Kidney tubule cell (primary cell): ENCODE results near the gene STAC3.

ENCODE experiments used
- DNase-seq: peaks from one replicate; pipeline ENCODE4 v3.0.0-alpha.2; 2018; ENCODE audit warnings: low spot score

STAC3 gene

DNA sequence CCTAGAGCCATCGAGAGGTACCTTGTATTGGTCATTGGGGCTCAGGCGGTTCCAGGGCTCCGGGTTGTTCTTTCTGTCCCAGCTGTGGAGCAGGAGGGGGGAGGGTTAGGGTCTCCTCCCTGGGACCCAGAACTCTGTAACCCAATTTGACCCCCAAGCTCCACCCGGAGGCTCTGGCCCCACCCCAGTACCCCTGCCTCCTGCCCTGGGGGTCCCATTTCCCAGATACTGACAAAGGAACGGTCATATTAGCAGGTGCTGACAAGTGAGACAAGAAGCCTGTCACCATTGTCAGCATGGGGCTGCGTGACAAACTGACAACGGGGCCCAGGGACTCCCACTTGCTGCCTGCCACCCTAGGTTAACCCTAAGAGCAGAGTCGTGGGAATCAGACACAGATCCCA lies 15.3 kb downstream of the STAC3 start:
- no peak for DNase-seq

GRCh38 chr12:57235017-57235727 lies 15.8 kb downstream of the STAC3 start:
- no peak for DNase-seq

DNA sequence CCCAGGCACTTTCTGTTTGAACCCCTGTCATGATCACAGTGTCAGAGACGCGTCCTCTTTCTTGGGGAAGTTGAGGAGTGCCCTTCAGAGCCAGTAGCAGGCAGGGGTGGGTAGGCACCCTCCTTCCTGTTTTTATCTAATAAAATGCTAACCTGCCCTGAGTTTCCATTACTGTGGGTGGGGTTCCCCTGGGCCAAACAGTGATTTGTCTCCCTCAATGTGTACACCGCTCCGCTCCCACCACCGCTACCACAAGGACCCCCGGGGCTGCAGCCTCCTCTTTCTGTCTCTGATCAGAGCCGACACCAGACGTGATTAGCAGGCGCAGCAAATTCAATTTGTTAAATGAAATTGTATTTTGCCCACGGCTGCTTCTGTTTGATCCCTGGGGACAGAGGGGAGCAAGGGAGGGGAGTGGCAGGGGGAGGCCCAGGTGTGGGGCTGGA lies 16.4 kb downstream of the STAC3 start:
- no peak for DNase-seq

- DNase-seq: no peak
Measured at GRCh38 chr12:57234233-57234570, 16.8 kb downstream of the STAC3 start.

DNA sequence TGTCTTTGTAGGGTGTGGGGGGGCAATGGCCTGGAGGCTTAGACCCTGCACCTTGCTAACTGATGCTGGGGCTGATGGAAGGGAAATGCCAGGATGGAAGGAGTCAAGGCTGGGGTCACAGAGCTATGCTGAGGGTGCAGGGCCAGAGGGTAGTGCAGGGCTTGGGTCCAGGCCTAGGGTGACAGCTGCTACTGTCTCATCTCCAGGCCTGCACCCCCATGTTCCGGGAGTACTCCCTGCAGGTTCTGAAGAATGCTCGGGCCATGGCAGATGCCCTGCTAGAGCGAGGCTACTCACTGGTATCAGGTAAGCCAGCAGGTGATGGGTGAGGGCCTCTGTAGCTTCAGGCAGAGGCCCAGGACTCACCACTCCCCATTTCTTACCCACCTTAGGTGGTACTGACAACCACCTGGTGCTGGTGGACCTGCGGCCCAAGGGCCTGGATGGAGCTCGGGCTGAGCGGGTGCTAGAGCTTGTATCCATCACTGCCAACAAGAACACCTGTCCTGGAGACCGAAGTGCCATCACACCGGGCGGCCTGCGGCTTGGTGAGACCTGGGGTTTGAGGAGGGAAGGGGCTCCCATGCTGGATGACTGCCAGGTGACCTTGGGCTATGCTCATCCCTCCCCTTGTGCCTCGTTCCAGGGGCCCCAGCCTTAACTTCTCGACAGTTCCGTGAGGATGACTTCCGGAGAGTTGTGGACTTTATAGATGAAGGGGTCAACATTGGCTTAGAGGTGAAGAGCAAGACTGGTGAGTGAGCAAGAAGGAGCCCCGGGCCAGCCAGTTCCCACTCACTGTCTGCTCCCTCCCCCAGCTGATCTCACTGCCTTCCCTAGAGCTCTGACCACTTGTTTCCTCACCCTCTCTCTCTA lies 17.4 kb downstream of the STAC3 start:
- DNase-seq: no peak

- no peak for DNase-seq
Measured at GRCh38 chr12:57232156-57232756, 18.7 kb downstream of the STAC3 start.

DNA sequence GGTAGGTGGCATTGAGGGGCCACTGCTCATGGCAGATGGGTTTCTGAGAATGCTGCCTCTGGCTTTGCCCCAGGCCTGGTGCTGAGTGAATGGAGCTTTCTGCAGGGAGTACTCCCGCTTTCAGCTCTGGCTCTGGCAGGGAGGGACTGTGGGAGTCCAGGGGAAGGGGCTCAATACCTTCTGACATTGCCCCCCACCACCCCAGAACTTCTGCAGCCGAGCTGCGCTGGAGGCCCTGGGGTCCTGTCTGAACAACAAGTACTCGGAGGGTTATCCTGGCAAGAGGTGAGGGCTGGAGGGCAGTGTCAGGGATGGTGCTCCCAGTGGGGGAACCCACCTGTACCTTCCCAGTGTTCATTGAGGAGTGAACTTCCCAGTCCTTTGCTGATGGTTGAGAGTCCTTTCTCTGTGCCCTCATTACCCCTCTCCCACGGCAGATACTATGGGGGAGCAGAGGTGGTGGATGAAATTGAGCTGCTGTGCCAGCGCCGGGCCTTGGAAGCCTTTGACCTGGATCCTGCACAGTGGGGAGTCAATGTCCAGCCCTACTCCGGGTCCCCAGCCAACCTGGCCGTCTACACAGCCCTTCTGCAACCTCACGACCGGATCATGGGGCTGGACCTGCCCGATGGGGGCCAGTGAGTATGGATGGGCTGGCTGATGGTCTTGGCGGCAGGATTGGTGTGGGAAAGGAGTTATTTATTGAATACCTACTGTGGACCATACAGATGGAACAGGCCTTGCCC lies 19.5 kb downstream of the STAC3 start:
- DNase-seq: no peak

GRCh38 chr12:57230381-57231155 lies 20.4 kb downstream of the STAC3 start:
- DNase-seq: no peak

DNA sequence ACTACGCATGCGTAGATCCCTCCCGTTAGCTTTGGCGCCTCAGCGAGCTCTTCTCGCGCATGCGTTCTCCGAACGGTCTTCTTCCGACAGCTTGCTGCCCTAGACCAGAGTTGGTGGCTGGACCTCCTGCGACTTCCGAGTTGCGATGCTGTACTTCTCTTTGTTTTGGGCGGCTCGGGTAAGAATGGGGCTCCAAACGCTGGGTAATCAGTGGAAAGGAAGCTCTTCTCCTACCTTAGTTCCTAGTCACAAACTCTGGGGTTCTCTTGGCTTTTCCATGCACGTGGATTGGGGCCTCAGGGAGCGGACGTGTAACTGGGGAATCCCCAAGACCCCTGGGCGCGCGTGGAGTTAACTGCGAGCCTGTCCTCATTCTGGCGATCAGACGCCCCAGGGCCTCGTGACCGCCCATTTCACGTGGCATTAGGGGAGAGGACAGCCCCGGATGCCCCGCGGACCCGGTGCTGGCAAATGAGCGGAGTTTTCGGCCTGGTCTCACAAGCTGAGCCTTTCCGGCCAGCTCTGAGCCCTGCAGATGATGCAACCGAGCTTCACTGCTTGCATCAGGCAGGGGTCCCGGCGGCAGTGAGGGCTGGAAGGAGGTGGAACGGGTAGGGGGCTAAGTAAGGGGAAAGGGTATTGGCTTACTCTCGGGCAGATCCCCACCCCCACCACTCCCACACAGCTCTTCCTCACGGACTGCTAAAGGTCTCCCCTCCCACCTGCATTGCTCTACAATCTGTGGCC lies 21.2 kb downstream of the STAC3 start, which contains the start of gene SHMT2:
Gene SHMT2 (plus strand): TSS at position 78 of the 747 bp plus-strand sequence. CDS start 68 bp downstream, at position 146.
- DNase-seq: peak; percentile 95

- no peak for DNase-seq
Measured at GRCh38 chr12:57229046-57229633, 21.8 kb downstream of the STAC3 start.

DNA sequence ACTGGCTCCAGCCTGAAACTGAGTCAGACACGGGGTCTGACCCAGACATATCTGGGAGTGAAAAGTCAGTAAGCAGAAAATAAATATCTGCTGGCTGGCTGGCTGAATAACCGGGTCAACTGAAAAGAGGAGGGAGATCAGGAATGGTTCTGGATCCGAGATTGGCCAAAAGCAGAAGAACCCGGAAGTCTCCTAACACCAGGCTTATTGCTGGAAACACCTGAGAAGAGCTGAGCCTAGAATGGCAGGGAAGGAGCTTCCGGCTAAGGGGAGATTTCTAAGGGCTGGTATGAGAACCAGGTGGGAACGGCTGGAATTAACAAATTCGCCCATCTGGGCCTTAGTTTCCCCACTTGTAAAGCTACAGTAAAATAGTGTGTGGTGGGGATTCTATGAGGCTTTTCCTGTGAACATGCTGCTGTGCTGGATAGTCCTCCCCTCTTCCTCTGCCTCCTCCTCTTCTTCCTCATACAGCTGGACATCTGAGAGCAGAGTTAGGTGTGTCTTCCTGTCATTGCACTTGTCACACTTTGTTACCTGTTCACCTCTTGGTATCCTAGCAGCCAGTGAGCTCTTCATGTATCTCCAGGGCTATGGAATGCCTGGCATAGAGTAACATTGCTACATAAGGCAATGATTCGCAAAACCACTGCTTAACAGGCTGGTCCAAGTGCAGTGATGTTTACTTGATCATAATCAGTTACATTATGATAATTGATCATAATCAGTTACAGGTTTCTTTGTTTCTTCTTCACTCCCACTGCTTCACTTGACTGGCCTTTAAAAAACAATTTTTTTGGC lies 23.5 kb downstream of the STAC3 start:
- DNase-seq: peak; percentile 75

DNA sequence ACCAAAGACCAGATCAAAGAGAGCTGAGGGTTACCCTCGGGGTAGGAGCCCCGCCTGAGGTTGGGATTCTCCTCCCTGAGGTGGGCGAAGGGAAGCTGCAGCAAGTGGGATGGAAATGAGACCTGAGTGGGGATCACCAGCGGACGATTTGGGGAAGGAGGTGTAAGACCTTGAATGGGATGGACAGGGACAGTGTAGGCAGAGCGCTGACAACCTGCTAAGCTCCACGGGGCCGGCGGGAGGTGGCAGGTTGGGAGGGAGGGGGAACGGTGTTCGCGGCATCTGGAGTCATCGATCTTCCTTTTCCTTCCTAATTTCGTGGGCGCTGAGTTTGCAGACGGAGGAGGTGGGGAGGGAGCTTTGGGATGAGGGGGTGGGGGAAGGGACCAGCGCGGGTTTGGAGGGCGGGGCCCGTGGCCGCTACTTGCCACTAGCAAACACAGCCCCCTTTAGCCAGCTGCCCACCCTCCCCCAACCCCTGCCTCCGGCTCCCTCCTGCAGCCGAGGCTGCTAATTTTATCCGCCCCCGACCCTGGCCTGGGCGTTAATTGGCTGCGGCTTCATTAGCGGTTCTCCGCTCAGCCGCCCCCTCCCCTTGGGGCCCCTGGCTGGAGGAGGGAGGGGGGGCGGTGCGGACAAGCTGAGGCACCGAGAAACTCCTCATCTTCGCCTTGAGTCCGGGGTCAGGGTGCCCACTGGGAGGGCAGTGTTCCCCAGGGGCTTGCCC lies 24.2 kb downstream of the STAC3 start:
- DNase-seq: no peak

GRCh38 chr12:57225680-57226210 lies 25.2 kb downstream of the STAC3 start:
- no peak for DNase-seq

GRCh38 chr12:57224973-57225679 lies 25.9 kb downstream of the STAC3 start:
- DNase-seq: no peak

GRCh38 chr12:57224278-57224972 lies 26.6 kb downstream of the STAC3 start:
- DNase-seq: no peak

- DNase-seq: no peak
Measured at GRCh38 chr12:57223191-57224165, 27.5 kb downstream of the STAC3 start.
